GM12878 (cell line): ENCODE data around the gene ARHGAP15. TPM values are rescaled to one million over a fixed set of nuclear protein-coding genes. Genes with fewer than 3 reads are reported as not detected.

Experiments
- ATAC-seq: fragments of 200-7000 bp; cut with Tn5 transposase; 3 replicates; pipeline ENCODE4 v1.9.1; 2020; ENCODE audit warnings: mild to moderate bottlenecking, moderate library complexity
- BruUV-seq: library from RNA; stranded (reverse); fragments of 400-500 nt; replicated peaks from 2 replicates; lab custom pipeline; 2021; lab: Mats Ljungman, UMichigan
- CTCF ChIA-PET: fragments of 300-600 bp; sonication (Branson Sonifier 250); formaldehyde crosslinking; extraction: SDS; loops from one replicate; lab custom pipeline; 2021; ENCODE audit warnings: inconsistent platforms; lab: Yijun Ruan, JAX
- POLR2A ChIA-PET: fragments of 350-600 bp; formaldehyde crosslinking; extraction: SDS; loops from one replicate; lab custom pipeline; 2021; ENCODE audit warnings: inconsistent platforms; lab: Charles Lee
- RAD21 ChIA-PET: fragments of 300-600 bp; sonication (Branson Sonifier 250); formaldehyde crosslinking; loops from one replicate; lab custom pipeline; 2023; ENCODE audit warnings: antibody characterized with exemption; ENCODE audit not compliant: unreplicated experiment; lab: Charles Lee
- SMC1A ChIA-PET: fragments of 300-600 bp; sonication (Branson Sonifier 250); formaldehyde crosslinking; loops from one replicate; lab custom pipeline; 2023; ENCODE audit not compliant: unreplicated experiment, uncharacterized antibody; lab: Charles Lee
- DNase-seq: peaks from one replicate; pipeline ENCODE4 v3.0.0-alpha.2; 2011; ENCODE audit warnings: low read depth, low spot score
- FAIRE-seq: peaks from 3 replicates; lab custom pipeline; 2011; peaks lifted over from hg19 to GRCh38; lab: Jason Lieb, UNC
- H2AFZ ChIP-seq: 2 replicates; pipeline ENCODE4 v1.6.0; 2011; ENCODE audit warnings: low read depth, low read length, control low read depth; ENCODE audit not compliant: control insufficient read depth
- H3K27ac ChIP-seq: 2 replicates; pipeline ENCODE4 v1.5.1; 2011; ENCODE audit warnings: control low read depth; ENCODE audit not compliant: control insufficient read depth, insufficient read depth
- H3K27me3 ChIP-seq, 2 experiments: replicated peaks in 1 of 2; 2 replicates each; pipeline versions ENCODE4 v1.6.0 to v1.6.1; 2011; ENCODE audit warnings: low read length in 1 of 2; ENCODE audit not compliant: control insufficient read depth in 2 of 2, insufficient read depth in 2 of 2
- H3K36me3 ChIP-seq, 2 experiments: 2 replicates each; pipeline ENCODE4 v1.5.1; 2011; ENCODE audit warnings: low read length in 1 of 2; ENCODE audit not compliant: control insufficient read depth in 2 of 2, insufficient read depth in 2 of 2
- H3K4me1 ChIP-seq: 2 replicates; pipeline ENCODE4 v1.6.1; 2011; ENCODE audit warnings: mild to moderate bottlenecking, low read length, moderate library complexity, mixed read lengths; ENCODE audit not compliant: control insufficient read depth, insufficient read depth
- H3K4me2 ChIP-seq: 2 replicates; pipeline ENCODE4 v1.6.0; 2011; ENCODE audit warnings: control low read depth; ENCODE audit not compliant: control insufficient read depth, insufficient read depth
- H3K4me3 ChIP-seq: fragments of 200-600 bp; sonication (generic); 2 replicates; pipeline ENCODE4 v1.5.1; 2016
- H3K79me2 ChIP-seq: 2 replicates; pipeline ENCODE4 v1.6.0; 2011; ENCODE audit warnings: low read length; ENCODE audit not compliant: control insufficient read depth, insufficient read depth
- H3K9ac ChIP-seq: 2 replicates; pipeline ENCODE4 v1.8.0; 2011; ENCODE audit warnings: low read length, control low read depth, mixed read lengths; ENCODE audit not compliant: control insufficient read depth, insufficient read depth
- H3K9me3 ChIP-seq: replicated peaks from 3 replicates; pipeline ENCODE4 v1.5.1; 2011; ENCODE audit warnings: mild to moderate bottlenecking, low read length; ENCODE audit not compliant: control insufficient read depth, insufficient read depth
- H4K20me1 ChIP-seq: 2 replicates; pipeline ENCODE4 v1.6.0; 2011; ENCODE audit not compliant: control insufficient read depth, insufficient read depth
- CBFB ChIP-seq: IDR thresholded peaks from 2 replicates; pipeline ENCODE4 v1.6.1; 2016; ENCODE audit warnings: antibody characterized with exemption, low read depth
- EZH2 ChIP-seq: IDR thresholded peaks from 2 replicates; pipeline ENCODE4 v1.6.1; 2012; ENCODE audit warnings: low read depth, mild to moderate bottlenecking, control low read depth, inconsistent platforms, low read length, borderline replicate concordance; ENCODE audit not compliant: control insufficient read depth
- JUNB ChIP-seq: IDR thresholded peaks from 2 replicates; pipeline ENCODE4 v1.6.1; 2016; ENCODE audit warnings: antibody characterized with exemption, mild to moderate bottlenecking
- SPI1 ChIP-seq: IDR thresholded peaks from 2 replicates; pipeline ENCODE4 v1.6.1; 2011; ENCODE audit warnings: low read depth, mild to moderate bottlenecking, low read length, moderate library complexity, borderline replicate concordance; ENCODE audit not compliant: insufficient read depth
- WGBS: methylation state at CpG from one replicate; pipeline ENCODE4 v1.1.6; 2016; ENCODE audit warnings: low lambda C conversion rate; ENCODE audit not compliant: insufficient replicate concordance, insufficient coverage; ENCODE audit errors: missing lambda C conversion rate; 5-methylcytosine and 5-hydroxymethylcytosine counted together
- in situ Hi-C: fragments of 300-500 bp; cut with MboI; formaldehyde crosslinking; loops from 9 replicates; pipeline ENCODE4 v1.14.3; 2018; ENCODE audit warnings: mixed read lengths
- intact Hi-C: fragments of 100-400 bp; cut with micrococcal nuclease; formaldehyde crosslinking; loops from one replicate; pipeline ENCODE4 v1.14.2; 2022; ENCODE audit not compliant: unreplicated experiment
- polyA plus RNA-seq, 11 experiments: library from polyadenylated mRNA; depleted of rRNA in 4 of 11; unstranded in 6 of 11; stranded (reverse) in 5 of 11; fragments of >200 nt; fragmentation: Nextera tagmentation in 4 of 11; fragmentation: Illumina TruSeq in 1 of 11; extraction: Ambion mirVana in 4 of 11; extraction: Trizol in 1 of 11; gene quantifications; 1 replicate in 1 of 11; 2 replicates in 10 of 11; pipeline versions ENCODE4 v1.2.1 to v1.2.3, GENCODE V29; 2011 to 2016; ENCODE audit warnings: inconsistent platforms in 2 of 11, missing spikeins in 2 of 11, low read depth in 1 of 11
- total RNA-seq, 4 experiments: library from RNA; depleted of rRNA in 3 of 4; stranded (reverse); fragments of >200 nt in 3 of 4; fragmentation: Illumina TruSeq in 1 of 4; extraction: Trizol in 1 of 4; gene quantifications; 2 replicates each; pipeline versions ENCODE4 v1.2.1 to v1.2.3, GENCODE V29; 2013 to 2021

Gene ARHGAP15
- total and polyA plus RNA-seq, 10 of the 15 experiments (the other 5 are each of a cell fraction or from before 2014, with no cell fraction given) = 38.0 to 92.6 (median 66.7) TPM

- ChIA-PET CTCF (interaction anchor here (1.0 to 1.9 kb wide), 2 partner anchors 14 to 767 kb away, joined by 3 to 4 read pairs; no protein-coding TSS in a partner anchor), POLR2A (no interaction called here), RAD21 (interaction anchor here (0.5 kb wide), 1 partner anchor 1833 kb away, joined by 3 read pairs; no protein-coding TSS in a partner anchor), SMC1A (interaction anchor here (1.1 kb wide), 1 partner anchor 13 kb away, joined by 3 read pairs; no protein-coding TSS in a partner anchor)
- no peak overlapping the region for H3K27ac ChIP-seq
- H3K4me3 ChIP-seq = no peak overlapping the region
- intact Hi-C loops = no loop called here
- no TSS peak for BruUV-seq
- no peak overlapping the region for H3K4me2 ChIP-seq
- no peaks in the 10 kb centered on the region for H3K27me3 ChIP-seq
- H3K9me3 ChIP-seq = no peaks in the 10 kb centered on the region
- in situ Hi-C loops = no loop called here
- no peak overlapping the region for H3K9ac ChIP-seq
- no peaks in the 10 kb centered on the region for H4K20me1 ChIP-seq
- DNase-seq = no peak
- no peaks in the 10 kb centered on the region for H3K79me2 ChIP-seq
- 93% methylated on average over 5 of the region's 5 CpGs for WGBS
- H2AFZ ChIP-seq = no peak overlapping the region
- TF ChIP-seq SPI1 (peak; percentile 57; the same call in 1 of the 2 replicates), EZH2 (no peak)
- no peak for ATAC-seq
- H3K36me3 ChIP-seq = no peaks in the 10 kb centered on the region
- peak; percentile 38 for FAIRE-seq
- no peaks in the 10 kb centered on the region for H3K4me1 ChIP-seq
Measured at GRCh38 chr2:143682436-143683055, 553.3 kb downstream of the ARHGAP15 start.

- no peaks in the 10 kb centered on the region for H4K20me1 ChIP-seq
- in situ Hi-C loops = no loop called here
- ChIA-PET RAD21 (no interaction called here), SMC1A (interaction anchor here (1.1 kb wide), 1 partner anchor 11 kb away, joined by 4 read pairs; no protein-coding TSS in a partner anchor)
- TF ChIP-seq JUNB = no peak
- TF ChIP-seq CBFB = no peak
- TF ChIP-seq, all 136 proteins: peak for 0
- POLR2A ChIA-PET = no interaction called here
- no peaks in the 10 kb centered on the region for H3K9me3 ChIP-seq
- intact Hi-C loops = no loop called here
- DNase-seq (no peak), FAIRE-seq (no peak), ATAC-seq (no peak)
- no peak overlapping the region for H3K4me2 ChIP-seq
- H3K4me3 ChIP-seq = no peak overlapping the region
- H3K36me3 ChIP-seq = no peaks in the 10 kb centered on the region
- 100% methylated on average over 1 of the region's 1 CpG for WGBS
- no peak overlapping the region for H3K9ac ChIP-seq
- CTCF ChIA-PET = interaction anchor here (1.0 to 1.9 kb wide), 2 partner anchors 10 to 15 kb away, joined by 3 to 4 read pairs; no protein-coding TSS in a partner anchor
- no peaks in the 10 kb centered on the region for H3K27me3 ChIP-seq
- no peaks in the 10 kb centered on the region for H3K4me1 ChIP-seq
- no TSS peak for BruUV-seq
- no peaks in the 10 kb centered on the region for H3K79me2 ChIP-seq
- H2AFZ ChIP-seq = no peak overlapping the region
- no peak overlapping the region for H3K27ac ChIP-seq
Measured at GRCh38 chr2:143683977-143684376, 554.8 kb downstream of the ARHGAP15 start.
